Measurements from ENCODE around the gene OXER1. TPM values are rescaled to one million over a fixed set of nuclear protein-coding genes. Genes with fewer than 3 reads are reported as not detected.

Gene OXER1
- total RNA-seq, 2 donors from 2014 or later: 3.5 to 6.5 TPM

GRCh38 chr2:42784204-42784880 is 20.4 kb upstream of the OXER1 start:
- WGBS, 2 experiments (ENCODE audit: insufficient coverage in 1 of 2, insufficient read length in 1 of 2): 87 to 89% methylated on average over 3 to 6 of the region's 7 CpGs
- Histone ChIP-seq H3K9me3 (ENCODE audit: control insufficient read depth, low read length) (peaks cover 27% of the 10 kb centered on the region), H3K36me3 (ENCODE audit: control insufficient read depth, insufficient read depth, low read length) (no peaks in the 10 kb centered on the region), H3K27ac (ENCODE audit: low read depth, low read length) (no peak overlapping the region), H3K9ac (ENCODE audit: extremely low read depth, low read length, poor library complexity, severe bottlenecking) (no peak overlapping the region), H3K27me3 (ENCODE audit: control insufficient read depth, insufficient read depth, low read length, poor library complexity, severe bottlenecking) (no peaks in the 10 kb centered on the region), H3K4me3 (ENCODE audit: low read length) (no peak overlapping the region), H3K4me1 (ENCODE audit: control insufficient read depth, insufficient read depth, low read length) (no peaks in the 10 kb centered on the region)
- H3K27ac Mint-ChIP-seq: no peak overlapping the region
- TF ChIP-seq, protein P1, sequence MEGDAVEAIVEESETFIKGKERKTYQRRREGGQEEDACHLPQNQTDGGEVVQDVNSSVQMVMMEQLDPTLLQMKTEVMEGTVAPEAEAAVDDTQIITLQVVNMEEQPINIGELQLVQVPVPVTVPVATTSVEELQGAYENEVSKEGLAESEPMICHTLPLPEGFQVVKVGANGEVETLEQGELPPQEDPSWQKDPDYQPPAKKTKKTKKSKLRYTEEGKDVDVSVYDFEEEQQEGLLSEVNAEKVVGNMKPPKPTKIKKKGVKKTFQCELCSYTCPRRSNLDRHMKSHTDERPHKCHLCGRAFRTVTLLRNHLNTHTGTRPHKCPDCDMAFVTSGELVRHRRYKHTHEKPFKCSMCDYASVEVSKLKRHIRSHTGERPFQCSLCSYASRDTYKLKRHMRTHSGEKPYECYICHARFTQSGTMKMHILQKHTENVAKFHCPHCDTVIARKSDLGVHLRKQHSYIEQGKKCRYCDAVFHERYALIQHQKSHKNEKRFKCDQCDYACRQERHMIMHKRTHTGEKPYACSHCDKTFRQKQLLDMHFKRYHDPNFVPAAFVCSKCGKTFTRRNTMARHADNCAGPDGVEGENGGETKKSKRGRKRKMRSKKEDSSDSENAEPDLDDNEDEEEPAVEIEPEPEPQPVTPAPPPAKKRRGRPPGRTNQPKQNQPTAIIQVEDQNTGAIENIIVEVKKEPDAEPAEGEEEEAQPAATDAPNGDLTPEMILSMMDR (conservative IDR thresholded peaks at IDR 0.05): peak; percentile 40
- DNase-seq: peak; percentile 55
- H3K27me3 Mint-ChIP-seq (ENCODE audit: insufficient read depth): no peaks in the 10 kb centered on the region
- no peak overlapping the region for H3K4me3 Mint-ChIP-seq
- H3K4me1 Mint-ChIP-seq: peaks cover 3% of the 10 kb centered on the region
- peaks cover 36% of the 10 kb centered on the region for H3K9me3 Mint-ChIP-seq
- H3K36me3 Mint-ChIP-seq (ENCODE audit: low read depth): peaks cover 31% of the 10 kb centered on the region

- Histone ChIP-seq H3K27me3 (ENCODE audit: control insufficient read depth, insufficient read depth, low read length, poor library complexity, severe bottlenecking) (no peaks in the 10 kb centered on the region), H3K4me1 (ENCODE audit: control insufficient read depth, insufficient read depth, low read length) (no peaks in the 10 kb centered on the region), H3K9me3 (ENCODE audit: control insufficient read depth, low read length) (peaks cover 36% of the 10 kb centered on the region), H3K27ac (ENCODE audit: low read depth, low read length) (no peak overlapping the region), H3K9ac (ENCODE audit: extremely low read depth, low read length, poor library complexity, severe bottlenecking) (no peak overlapping the region), H3K36me3 (ENCODE audit: control insufficient read depth, insufficient read depth, low read length) (no peaks in the 10 kb centered on the region), H3K4me3 (ENCODE audit: low read length) (no peak overlapping the region)
- Mint-ChIP-seq H3K27ac (no peak overlapping the region), H3K9me3 (peaks cover 44% of the 10 kb centered on the region), H3K36me3 (ENCODE audit: low read depth) (peaks cover 36% of the 10 kb centered on the region), H3K27me3 (ENCODE audit: insufficient read depth) (no peaks in the 10 kb centered on the region), H3K4me3 (no peak overlapping the region), H3K4me1 (peaks cover 3% of the 10 kb centered on the region)
- 85 to 96% methylated on average over 4 to 9 of the region's 9 CpGs for WGBS, 2 experiments (ENCODE audit: insufficient coverage in 1 of 2, insufficient read length in 1 of 2)
- TF ChIP-seq, protein P1 (conservative IDR thresholded peaks at IDR 0.05): no peak
- peak; percentile 34 for DNase-seq
Measured at GRCh38 chr2:42783511-42783910, 19.6 kb upstream of the OXER1 start.

- Mint-ChIP-seq H3K9me3 (peaks cover 65% of the 10 kb centered on the region), H3K4me3 (no peak overlapping the region), H3K27ac (no peak overlapping the region), H3K36me3 (ENCODE audit: low read depth) (peaks cover 46% of the 10 kb centered on the region), H3K4me1 (peaks cover 3% of the 10 kb centered on the region), H3K27me3 (ENCODE audit: insufficient read depth) (no peaks in the 10 kb centered on the region)
- H3K27ac ChIP-seq (ENCODE audit: low read depth, low read length): no peak overlapping the region
- H3K4me1 ChIP-seq (ENCODE audit: control insufficient read depth, insufficient read depth, low read length): no peaks in the 10 kb centered on the region
- 78 to 86% methylated on average over 1 of the region's 1 CpG for WGBS, 2 experiments (ENCODE audit: insufficient coverage in 1 of 2, insufficient read length in 1 of 2)
- no peaks in the 10 kb centered on the region for H3K27me3 ChIP-seq (ENCODE audit: control insufficient read depth, insufficient read depth, low read length, poor library complexity, severe bottlenecking)
- no peaks in the 10 kb centered on the region for H3K36me3 ChIP-seq (ENCODE audit: control insufficient read depth, insufficient read depth, low read length)
- H3K9me3 ChIP-seq (ENCODE audit: control insufficient read depth, low read length): peaks cover 58% of the 10 kb centered on the region
- no peak overlapping the region for H3K9ac ChIP-seq (ENCODE audit: extremely low read depth, low read length, poor library complexity, severe bottlenecking)
- no peak overlapping the region for H3K4me3 ChIP-seq (ENCODE audit: low read length)
- TF ChIP-seq, protein P1 (conservative IDR thresholded peaks at IDR 0.05): no peak
- DNase-seq: no peak
Measured at GRCh38 chr2:42781181-42781580, 17.2 kb upstream of the OXER1 start.
